Ureter (tissue), 1 donor: ENCODE results near the gene AJAP1. TPM values are rescaled to one million over a fixed set of nuclear protein-coding genes. Genes with fewer than 3 reads are reported as not detected.

Experiments used
- DNase-seq: peaks from one replicate; pipeline ENCODE4 v3.0.0-alpha.2; 2020; ENCODE audit warnings: low spot score
- total RNA-seq: library from RNA; stranded (reverse); gene quantifications from one replicate; pipeline ENCODE4 v1.2.4, GENCODE V29; 2023
- donor health status: DM: yes; HTN: yes; CAD: no.

AJAP1 gene
- total RNA-seq, 1 donor from 2014 or later: 5.7 TPM

GRCh38 chr1:4681026-4681425 is 26.6 kb downstream of the AJAP1 start:
- no peak for DNase-seq

GRCh38 chr1:4682607-4683220 is 28.3 kb downstream of the AJAP1 start:
- no peak for DNase-seq

DNA sequence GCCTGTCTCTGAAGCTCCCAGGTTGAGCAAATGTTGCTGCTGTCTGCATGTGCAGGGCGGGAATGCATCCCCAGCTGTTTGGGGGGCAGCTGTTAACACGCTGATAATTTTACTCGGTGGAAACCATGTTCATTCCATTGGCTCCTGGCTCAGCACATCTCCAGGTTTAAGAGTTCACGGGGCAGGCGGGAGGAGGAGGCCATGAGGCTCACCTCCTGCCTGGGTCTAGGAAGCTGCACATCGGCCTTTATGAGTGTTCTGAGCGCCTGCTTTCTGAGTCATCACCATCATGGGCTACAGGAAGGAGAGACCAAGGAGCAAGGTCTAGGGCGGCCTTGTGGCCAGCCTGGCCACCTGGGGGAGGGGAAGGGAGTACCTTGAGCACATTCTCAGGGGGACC is 29.7 kb downstream of the AJAP1 start:
- DNase-seq: no peak

GRCh38 chr1:4684864-4685522 is 30.6 kb downstream of the AJAP1 start:
- no peak for DNase-seq

GRCh38 chr1:4685523-4685865 is 31.1 kb downstream of the AJAP1 start:
- no peak for DNase-seq

DNA sequence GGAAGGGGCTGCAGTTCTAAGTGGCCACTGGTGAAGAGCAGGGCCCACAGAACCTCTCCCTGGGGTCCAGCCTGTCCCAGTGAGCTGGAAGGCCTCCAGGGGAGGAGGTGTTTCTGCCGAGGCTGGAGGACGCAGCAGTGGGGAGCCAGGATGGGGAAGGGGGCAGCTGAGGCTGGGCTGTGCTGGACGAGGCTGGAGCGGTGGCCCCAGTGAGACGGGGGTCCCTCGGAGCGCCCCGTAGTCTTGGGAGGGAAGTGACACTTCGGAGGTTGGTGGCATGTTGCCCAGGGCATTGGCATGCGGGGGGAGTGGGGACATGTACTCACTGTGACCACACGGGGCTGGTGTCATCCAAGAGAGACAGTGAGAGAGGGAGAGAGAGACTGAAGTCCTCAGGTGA is 33.5 kb downstream of the AJAP1 start:
- no peak for DNase-seq

DNA sequence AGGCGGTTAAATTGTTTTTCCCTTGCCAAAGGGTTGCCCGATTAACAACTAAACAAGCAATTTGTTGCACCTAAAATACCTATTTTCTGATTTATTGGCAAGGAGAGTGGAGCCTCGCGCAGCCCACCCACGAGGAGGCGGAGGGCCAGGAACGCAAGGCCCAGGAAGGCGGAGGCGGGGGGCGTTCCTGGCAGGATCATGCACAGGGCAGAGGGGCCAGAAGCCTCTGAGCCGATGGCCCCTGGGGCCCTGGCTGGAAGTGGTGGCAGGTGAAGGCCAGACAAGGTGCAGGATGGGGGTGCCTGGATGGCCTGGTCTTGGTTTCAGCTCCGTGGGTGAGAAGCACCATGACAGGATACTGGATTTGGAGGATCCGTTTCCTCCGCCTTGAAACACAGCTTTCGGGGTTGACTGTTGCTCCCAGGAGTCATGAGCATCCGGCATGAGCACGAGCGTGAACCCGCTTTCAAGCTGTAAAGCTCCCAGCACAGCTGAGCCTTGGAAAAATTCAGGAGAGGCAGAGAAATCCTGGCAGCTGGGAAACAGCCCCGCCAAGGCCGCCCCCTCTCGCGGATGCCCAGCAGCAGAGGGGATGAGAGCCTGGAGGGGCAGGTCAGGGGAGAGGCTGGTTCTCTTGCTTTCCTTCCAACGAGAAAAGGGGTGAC is 35.0 kb downstream of the AJAP1 start:
- no peak for DNase-seq

DNA sequence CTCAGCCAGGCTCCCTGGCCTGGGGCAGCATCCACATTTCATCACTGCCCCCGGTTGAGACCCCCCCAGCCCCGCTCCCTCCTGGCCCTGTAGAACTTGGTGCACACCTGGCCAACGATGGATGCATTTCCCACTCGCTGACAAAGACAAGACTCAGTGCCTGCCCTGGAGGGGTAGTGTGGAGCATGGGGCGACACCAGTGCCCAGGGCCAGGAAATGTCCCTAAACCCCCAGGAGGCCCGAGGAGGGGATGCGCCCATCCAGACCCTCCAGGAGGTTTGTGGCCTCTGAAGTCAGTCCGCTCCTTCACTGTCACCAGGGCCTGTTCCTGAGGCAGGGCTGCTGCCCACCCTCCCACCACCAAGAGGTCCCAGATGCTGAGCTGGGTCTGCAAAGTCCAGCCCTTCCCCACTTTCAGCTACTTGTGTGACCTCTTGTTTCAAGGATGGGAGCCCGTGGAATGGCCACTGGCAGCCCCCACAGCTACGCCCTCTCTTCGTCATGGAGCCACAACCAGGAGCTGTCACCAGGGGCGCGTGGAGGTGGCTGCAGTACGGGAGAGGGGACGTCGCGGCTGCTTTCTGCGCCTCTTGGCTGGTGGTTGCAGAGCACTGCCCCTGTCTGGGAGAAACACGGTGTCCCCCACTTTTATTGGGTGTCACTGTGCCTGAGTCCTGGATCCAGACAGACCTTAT is 35.7 kb downstream of the AJAP1 start:
- DNase-seq: no peak

- no peak for DNase-seq
Observed at GRCh38 chr1:4690951-4691675, 36.7 kb downstream of the AJAP1 start.

DNA sequence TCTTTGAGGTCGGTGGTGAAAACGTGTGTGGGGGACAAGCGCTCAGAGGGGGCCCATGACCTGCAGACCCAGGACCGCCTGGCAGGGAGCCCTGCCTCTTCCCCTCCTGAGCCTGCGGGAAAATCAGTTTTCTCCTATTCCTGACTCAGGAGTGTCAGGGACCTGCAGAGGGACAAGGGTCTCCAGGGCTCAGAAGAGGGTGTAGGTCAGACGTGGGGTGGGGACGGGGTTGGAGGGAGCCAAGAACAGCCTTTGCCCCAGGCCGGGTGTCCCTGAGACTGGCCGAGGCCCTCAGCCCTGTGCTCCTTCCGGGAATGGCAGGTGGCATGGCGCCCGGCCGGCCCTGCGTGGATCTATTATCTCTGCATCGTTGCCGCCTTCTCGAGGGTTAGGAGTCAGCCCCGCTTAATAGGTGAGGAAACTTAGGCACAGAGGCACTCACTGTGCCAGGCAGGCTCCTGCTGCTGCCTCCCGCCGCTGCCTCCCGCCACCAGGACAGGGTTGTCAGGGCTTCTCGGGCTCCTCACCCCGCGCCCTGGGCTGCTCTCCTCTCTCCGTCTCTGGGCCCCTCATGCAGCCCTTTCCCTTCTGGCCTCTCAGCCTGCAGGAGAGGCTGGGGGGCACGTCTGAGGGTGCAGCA is 37.5 kb downstream of the AJAP1 start:
- no peak for DNase-seq

DNA sequence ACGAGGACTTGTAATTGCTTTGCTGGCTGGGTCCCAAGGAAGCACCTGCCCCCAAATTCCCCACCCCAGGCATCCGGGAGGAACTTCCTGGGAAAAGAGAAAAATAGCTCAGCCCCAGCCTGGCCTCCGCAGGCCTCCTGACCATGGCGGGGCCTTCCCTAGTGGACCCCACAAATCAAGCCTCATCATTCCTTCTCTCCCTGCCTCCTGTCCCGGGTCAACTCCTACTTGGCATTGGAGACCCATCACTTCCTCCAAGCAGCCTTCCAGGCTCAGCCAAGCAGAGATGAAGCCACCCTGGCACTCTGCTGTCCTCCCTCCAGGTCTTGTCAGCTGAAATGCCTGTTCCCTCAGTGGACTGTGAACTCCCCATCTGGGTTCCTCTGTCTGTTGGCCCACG is 38.0 kb downstream of the AJAP1 start:
- DNase-seq: no peak

- DNase-seq: no peak
Observed at GRCh38 chr1:4693331-4693730, 38.9 kb downstream of the AJAP1 start.

- no peak for DNase-seq
Observed at GRCh38 chr1:4693891-4694290, 39.5 kb downstream of the AJAP1 start.

- no peak for DNase-seq
Observed at GRCh38 chr1:4694492-4694891, 40.1 kb downstream of the AJAP1 start.

DNA sequence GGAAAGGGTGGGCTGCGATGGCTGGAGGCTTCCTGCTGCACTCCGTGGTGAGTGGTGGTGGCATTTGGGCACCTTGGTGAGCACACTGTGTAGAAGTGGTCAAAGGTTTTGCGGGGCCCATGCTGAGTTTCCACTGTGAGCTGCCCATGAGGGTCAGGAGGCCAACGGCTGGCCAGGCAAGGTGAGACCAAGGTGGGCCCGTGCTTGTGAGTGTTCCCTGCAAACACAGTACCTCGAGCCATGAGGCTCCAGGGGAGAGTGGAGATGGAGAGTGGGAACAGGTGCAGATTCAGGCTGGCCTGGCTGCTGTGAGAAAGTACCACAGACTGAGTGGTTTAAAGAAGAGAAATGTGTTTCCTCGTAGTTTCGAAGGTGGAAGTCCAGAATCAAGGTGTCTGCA is 40.8 kb downstream of the AJAP1 start:
- no peak for DNase-seq

- DNase-seq: no peak
Observed at GRCh38 chr1:4696161-4696745, 41.8 kb downstream of the AJAP1 start.

- no peak for DNase-seq
Observed at GRCh38 chr1:4696753-4697152, 42.3 kb downstream of the AJAP1 start.

- DNase-seq: no peak
Observed at GRCh38 chr1:4697801-4698200, 43.4 kb downstream of the AJAP1 start.

DNA sequence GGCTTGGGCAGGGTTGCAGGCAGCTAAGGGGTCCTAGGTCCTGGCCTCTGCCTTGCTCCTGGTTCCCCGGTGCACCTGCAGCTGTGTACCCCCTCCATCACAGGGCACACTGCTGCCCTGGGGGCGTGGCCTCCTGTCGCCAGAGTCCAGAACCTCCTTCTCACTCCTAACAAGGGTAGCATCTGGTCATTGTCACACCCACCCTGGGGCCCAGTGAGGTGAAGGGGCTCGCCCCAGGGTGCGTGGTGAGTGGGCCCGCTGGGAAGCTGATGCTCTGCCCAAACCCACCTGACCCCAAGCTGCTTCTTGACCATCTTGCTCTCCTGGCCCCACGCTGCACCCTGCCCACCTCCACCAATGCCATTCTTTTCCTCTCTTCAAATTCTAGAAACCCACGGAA is 44.5 kb downstream of the AJAP1 start:
- DNase-seq: no peak

- DNase-seq: no peak
Observed at GRCh38 chr1:4699376-4700301, 45.2 kb downstream of the AJAP1 start.
